ENCODE data around the gene C1QL2.

GRCh38 chr2:119192893-119193292 is 34.3 kb upstream of the C1QL2 start:
- TF ChIP-seq SP1 (IDR thresholded peaks at IDR 0.05; ENCODE audit: low read depth) (no peak), YY1 (IDR thresholded peaks at IDR 0.05; ENCODE audit: extremely low read depth, insufficient replicate concordance, low read depth, low read length) (no peak), CTCF (IDR thresholded peaks at IDR 0.05 in 2 of 3, conservative IDR thresholded peaks at IDR 0.05 in 1 of 3; ENCODE audit: borderline replicate concordance in 1 of 3, insufficient read depth in 1 of 3, low read depth in 2 of 3, low read length in 2 of 3) (no peak), ATF3 (IDR thresholded peaks at IDR 0.05) (no peak), POLR2A (IDR thresholded peaks at IDR 0.05; ENCODE audit: borderline replicate concordance, extremely low read depth, insufficient read depth, insufficient read length) (no peak)
